DND-41 (cell line): ENCODE measurements around the gene SNAPC3.

Experiments
- ATAC-seq: fragments of 200-7000 bp; cut with Tn5 transposase; 3 replicates; pipeline ENCODE4 v1.9.1; 2021; ENCODE audit warnings: low read depth; ENCODE audit not compliant: insufficient read depth
- DNase-seq: peaks from one replicate; pipeline ENCODE4 v3.0.0-alpha.2; 2020
- H2AFZ ChIP-seq: 2 replicates; pipeline ENCODE4 v1.6.0; 2012; ENCODE audit warnings: low read depth, low read length
- H3K27ac ChIP-seq: 2 replicates; pipeline ENCODE4 v1.5.1; 2012; ENCODE audit warnings: low read length, inconsistent platforms
- H3K27me3 ChIP-seq: fragments of 200-600 bp; sonication (generic); 2 replicates; pipeline ENCODE4 v1.6.0; 2012; ENCODE audit warnings: low read length, mild to moderate bottlenecking, inconsistent platforms; ENCODE audit not compliant: insufficient read depth, poor library complexity
- H3K36me3 ChIP-seq: 2 replicates; pipeline ENCODE4 v1.5.1; 2012; ENCODE audit warnings: low read length, inconsistent platforms; ENCODE audit not compliant: insufficient read depth
- H3K4me1 ChIP-seq: 2 replicates; pipeline ENCODE4 v1.5.1; 2012; ENCODE audit warnings: mild to moderate bottlenecking, low read length; ENCODE audit not compliant: insufficient read depth
- H3K4me2 ChIP-seq: 2 replicates; pipeline ENCODE4 v1.6.0; 2012; ENCODE audit warnings: mild to moderate bottlenecking, moderate library complexity, low read length, inconsistent platforms; ENCODE audit not compliant: insufficient read depth
- H3K4me3 ChIP-seq, 2 experiments: fragments of 200-600 bp in 1 of 2; shearing (Covaris generic) in 1 of 2; 2 replicates each; pipeline ENCODE4 v1.5.1; 2012 to 2016; ENCODE audit warnings: inconsistent platforms in 2 of 2, low read length in 2 of 2, mild to moderate bottlenecking in 2 of 2, low read depth in 1 of 2, moderate library complexity in 1 of 2
- H3K79me2 ChIP-seq: 2 replicates; pipeline ENCODE4 v1.6.0; 2012; ENCODE audit warnings: low read length, inconsistent platforms; ENCODE audit not compliant: insufficient read depth
- H3K9ac ChIP-seq: 2 replicates; pipeline ENCODE4 v1.6.0; 2012; ENCODE audit warnings: low read depth, mild to moderate bottlenecking, inconsistent platforms, low read length, moderate library complexity
- H3K9me3 ChIP-seq: 2 replicates; pipeline ENCODE4 v1.5.1; 2012; ENCODE audit warnings: low read length, moderate library complexity, mild to moderate bottlenecking, inconsistent platforms; ENCODE audit not compliant: insufficient read depth, severe bottlenecking
- H4K20me1 ChIP-seq: 2 replicates; pipeline ENCODE4 v1.6.0; 2012; ENCODE audit warnings: low read length; ENCODE audit not compliant: insufficient read depth
- CTCF ChIP-seq: IDR thresholded peaks from 2 replicates; pipeline ENCODE4 v1.5.1; 2012; ENCODE audit warnings: borderline replicate concordance, low read length, moderate library complexity, mild to moderate bottlenecking; ENCODE audit not compliant: poor library complexity, severe bottlenecking; ENCODE audit errors: extremely low read depth
- EZH2 ChIP-seq: IDR thresholded peaks from 3 replicates; pipeline ENCODE4 v1.6.1; 2012; ENCODE audit warnings: borderline replicate concordance, low read depth, mild to moderate bottlenecking, moderate library complexity, low read length, inconsistent platforms; ENCODE audit not compliant: severe bottlenecking

The SNAPC3 gene

GRCh38 chr9:15444141-15444540, 21.5 kb downstream of the SNAPC3 start:
- H3K79me2 ChIP-seq: peaks cover 11% of the 10 kb centered on the region; the same call in 1 of the 2 replicates
- TF ChIP-seq CTCF (no peak), EZH2 (no peak)
- no peak overlapping the region for H2AFZ ChIP-seq
- H3K4me1 ChIP-seq: no peaks in the 10 kb centered on the region
- no peaks in the 10 kb centered on the region for H3K27me3 ChIP-seq
- no peak overlapping the region for H3K9ac ChIP-seq
- ATAC-seq: no peak
- H3K4me3 ChIP-seq: no peak overlapping the region
- H3K27ac ChIP-seq: no peak overlapping the region
- H3K36me3 ChIP-seq: peaks cover 85% of the 10 kb centered on the region
- DNase-seq: no peak
- H4K20me1 ChIP-seq: no peaks in the 10 kb centered on the region
- peaks cover 7% of the 10 kb centered on the region for H3K9me3 ChIP-seq
- no peak overlapping the region for H3K4me2 ChIP-seq

DNA sequence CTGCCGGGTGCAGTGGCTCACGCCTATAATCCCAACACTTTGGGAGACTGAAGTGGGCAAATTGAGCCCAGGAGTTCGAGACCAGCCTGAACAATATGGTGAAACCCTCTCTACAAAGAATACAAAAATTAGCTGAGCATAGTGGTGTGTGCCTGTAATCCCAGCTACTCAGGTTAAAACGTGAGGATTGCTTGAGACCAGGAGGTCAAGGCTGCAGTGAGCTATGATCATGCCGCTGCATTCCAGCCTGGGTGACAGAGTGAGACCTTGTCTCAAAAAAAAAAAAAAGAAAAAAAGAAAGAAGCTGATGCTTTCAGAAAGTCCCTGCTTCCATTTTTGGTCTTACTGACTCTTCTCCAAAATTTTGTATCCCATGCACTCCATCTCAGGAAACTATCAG, 31.3 kb downstream of the SNAPC3 start:
- no peak overlapping the region for H2AFZ ChIP-seq
- H3K27me3 ChIP-seq: no peaks in the 10 kb centered on the region
- H3K4me3 ChIP-seq: no peak overlapping the region
- H3K27ac ChIP-seq: no peak overlapping the region
- peaks cover 68% of the 10 kb centered on the region for H3K36me3 ChIP-seq
- DNase-seq (no peak), ATAC-seq (no peak)
- H3K9ac ChIP-seq: no peak overlapping the region
- no peaks in the 10 kb centered on the region for H3K4me1 ChIP-seq
- H3K79me2 ChIP-seq: no peaks in the 10 kb centered on the region
- no peak for TF ChIP-seq EZH2
- no peak for TF ChIP-seq CTCF
- no peaks in the 10 kb centered on the region for H3K9me3 ChIP-seq
- no peak overlapping the region for H3K4me2 ChIP-seq
- H4K20me1 ChIP-seq: no peaks in the 10 kb centered on the region

- no peaks in the 10 kb centered on the region for H3K9me3 ChIP-seq
- H3K36me3 ChIP-seq: peaks cover 74% of the 10 kb centered on the region
- no peak overlapping the region for H3K9ac ChIP-seq
- H3K79me2 ChIP-seq: no peaks in the 10 kb centered on the region
- ATAC-seq: no peak
- H4K20me1 ChIP-seq: no peaks in the 10 kb centered on the region
- no peak for TF ChIP-seq EZH2
- TF ChIP-seq CTCF: no peak
- no peak overlapping the region for H2AFZ ChIP-seq
- no peaks in the 10 kb centered on the region for H3K27me3 ChIP-seq
- H3K27ac ChIP-seq: no peak overlapping the region
- H3K4me1 ChIP-seq: no peaks in the 10 kb centered on the region
- no peak overlapping the region for H3K4me3 ChIP-seq
- no peak overlapping the region for H3K4me2 ChIP-seq
- DNase-seq: no peak
Observed at GRCh38 chr9:15461056-15461455, 38.4 kb downstream of the SNAPC3 start.

GRCh38 chr9:15461601-15462000, 38.9 kb downstream of the SNAPC3 start:
- H3K9me3 ChIP-seq: no peaks in the 10 kb centered on the region
- H3K36me3 ChIP-seq: peaks cover 75% of the 10 kb centered on the region
- no peak overlapping the region for H3K4me3 ChIP-seq
- no peaks in the 10 kb centered on the region for H4K20me1 ChIP-seq
- H3K4me1 ChIP-seq: no peaks in the 10 kb centered on the region
- H2AFZ ChIP-seq: no peak overlapping the region
- no peak overlapping the region for H3K27ac ChIP-seq
- no peaks in the 10 kb centered on the region for H3K27me3 ChIP-seq
- DNase-seq: no peak
- no peaks in the 10 kb centered on the region for H3K79me2 ChIP-seq
- no peak for TF ChIP-seq EZH2
- TF ChIP-seq CTCF: no peak
- no peak for ATAC-seq
- no peak overlapping the region for H3K9ac ChIP-seq
- H3K4me2 ChIP-seq: no peak overlapping the region
